H1 (cell line): Measurements from ENCODE around the gene SEPTIN5. TPM values are rescaled to one million over a fixed set of nuclear protein-coding genes. Genes with fewer than 3 reads are reported as not detected.

Experiments used
- CTCF ChIA-PET: fragments of 300-600 bp; sonication (Branson Sonifier 250); formaldehyde crosslinking; loops from one replicate; lab custom pipeline; 2021; ENCODE audit not compliant: partially characterized antibody; lab: Charles Lee
- POLR2A ChIA-PET: fragments of 300-600 bp; sonication (Branson Sonifier 250); formaldehyde crosslinking; loops from one replicate; lab custom pipeline; 2021; ENCODE audit warnings: inconsistent platforms; ENCODE audit not compliant: partially characterized antibody; lab: Charles Lee
- DNase-seq, 2 experiments: peaks; one replicate each; pipeline versions ENCODE4 v3.0.0 to v3.0.0-alpha.2; 2010 to 2022; ENCODE audit warnings: low spot score in 2 of 2, low read depth in 1 of 2, mixed read lengths in 1 of 2
- FAIRE-seq: peaks from 2 replicates; lab custom pipeline; 2011; peaks lifted over from hg19 to GRCh38; lab: Jason Lieb, UNC
- H2AFZ ChIP-seq: 2 replicates; pipeline ENCODE4 v1.8.1; 2012; ENCODE audit warnings: low read length, inconsistent platforms
- H2AK5ac ChIP-seq: 2 replicates; pipeline ENCODE4 v1.6.1; 2013; ENCODE audit warnings: low read depth, low read length
- H2BK120ac ChIP-seq: replicated peaks from 2 replicates; pipeline ENCODE3; 2013; ENCODE audit warnings: low read depth, low read length, inconsistent platforms
- H2BK12ac ChIP-seq: 2 replicates; pipeline ENCODE4 v1.6.1; 2013; ENCODE audit warnings: low read depth, low read length
- H2BK15ac ChIP-seq: 2 replicates; pipeline ENCODE4 v1.6.1; 2013; ENCODE audit warnings: low read length
- H2BK20ac ChIP-seq: 2 replicates; pipeline ENCODE4 v1.6.1; 2013; ENCODE audit warnings: low read length
- H2BK5ac ChIP-seq: 2 replicates; pipeline ENCODE4 v1.6.1; 2013; ENCODE audit warnings: low read depth, low read length
- H3K14ac ChIP-seq: 2 replicates; pipeline ENCODE4 v1.6.1; 2013; ENCODE audit warnings: inconsistent platforms; ENCODE audit not compliant: insufficient read length
- H3K18ac ChIP-seq: 2 replicates; pipeline ENCODE4 v1.6.1; 2013; ENCODE audit warnings: low read length; ENCODE audit errors: extremely low read depth
- H3K23ac ChIP-seq: 2 replicates; pipeline ENCODE4 v1.6.1; 2013; ENCODE audit warnings: inconsistent platforms; ENCODE audit not compliant: insufficient read length
- H3K23me2 ChIP-seq: 2 replicates; pipeline ENCODE4 v1.6.1; 2013; ENCODE audit warnings: low read depth, low read length
- H3K27ac ChIP-seq: 2 replicates; pipeline ENCODE4 v1.6.1; 2011; ENCODE audit warnings: low read depth, low read length, inconsistent platforms
- H3K27me3 ChIP-seq, 4 experiments: replicated peaks in 1 of 4; 1 replicate in 1 of 4; 2 replicates in 3 of 4; pipeline versions ENCODE4 v1.6.1 to v1.8.1; 2011 to 2013; ENCODE audit warnings: low read length in 3 of 4, mild to moderate bottlenecking in 3 of 4, inconsistent platforms in 2 of 4, mixed read lengths in 2 of 4, moderate library complexity in 1 of 4; ENCODE audit not compliant: control insufficient read depth in 3 of 4, insufficient read depth in 3 of 4; ENCODE audit errors: extremely low read depth in 1 of 4
- H3K36me3 ChIP-seq, 4 experiments: 2 replicates each; pipeline versions ENCODE4 v1.6.1 to v1.8.1; 2011 to 2013; ENCODE audit warnings: mild to moderate bottlenecking in 4 of 4, low read length in 3 of 4, moderate library complexity in 2 of 4, control low read depth in 1 of 4, inconsistent platforms in 1 of 4; ENCODE audit not compliant: insufficient read depth in 4 of 4, control insufficient read depth in 2 of 4
- H3K4ac ChIP-seq: replicated peaks from 2 replicates; pipeline ENCODE3; 2013; ENCODE audit warnings: low read length, low read depth, mixed read lengths, inconsistent platforms; ENCODE audit not compliant: insufficient read length
- H3K4me1 ChIP-seq, 4 experiments: replicated peaks in 1 of 4; 1 replicate in 1 of 4; 2 replicates in 3 of 4; pipeline versions ENCODE4 v1.6.1 to v1.8.1; 2011 to 2013; ENCODE audit warnings: low read length in 3 of 4, inconsistent platforms in 2 of 4, mixed read lengths in 1 of 4; ENCODE audit not compliant: insufficient read depth in 4 of 4, control insufficient read depth in 3 of 4
- H3K4me2 ChIP-seq, 2 experiments: 2 replicates each; pipeline versions ENCODE4 v1.6.1 to v1.8.1; 2011 to 2013; ENCODE audit warnings: low read depth in 2 of 2, low read length in 2 of 2, control low read depth in 1 of 2, inconsistent platforms in 1 of 2, mild to moderate bottlenecking in 1 of 2; ENCODE audit not compliant: insufficient read depth in 1 of 2
- H3K4me3 ChIP-seq, 4 experiments: fragments of 200-600, 300-600 bp in 1 of 4; sonication (generic), shearing (Covaris generic), sonication (Bioruptor Twin) in 1 of 4; 2 replicates each; pipeline versions ENCODE4 v1.5.1 to v1.8.1; 2011 to 2016; ENCODE audit warnings: low read length in 4 of 4, low read depth in 3 of 4, control low read depth in 2 of 4, inconsistent platforms in 2 of 4, mild to moderate bottlenecking in 2 of 4, mixed read lengths in 1 of 4, moderate library complexity in 1 of 4; ENCODE audit not compliant: insufficient read depth in 2 of 4; ENCODE audit errors: extremely low read depth in 1 of 4
- H3K56ac ChIP-seq: replicated peaks from 2 replicates; pipeline ENCODE3; 2013; ENCODE audit warnings: low read depth, mild to moderate bottlenecking, mixed read lengths, low read length, inconsistent platforms; ENCODE audit not compliant: insufficient read length
- H3K79me1 ChIP-seq: 2 replicates; pipeline ENCODE4 v1.6.1; 2013; ENCODE audit warnings: low read depth, low read length, control low read depth
- H3K79me2 ChIP-seq, 2 experiments: 2 replicates each; pipeline versions ENCODE4 v1.6.1 to v1.8.1; 2012 to 2013; ENCODE audit warnings: low read length in 2 of 2, mild to moderate bottlenecking in 2 of 2, inconsistent platforms in 1 of 2; ENCODE audit not compliant: insufficient read depth in 2 of 2, control insufficient read depth in 1 of 2
- H3K9ac ChIP-seq, 4 experiments: replicated peaks in 1 of 4; 1 replicate in 1 of 4; 2 replicates in 3 of 4; pipeline versions ENCODE4 v1.6.1 to v1.8.1; 2011 to 2013; ENCODE audit warnings: low read depth in 3 of 4, low read length in 3 of 4, control low read depth in 2 of 4, mild to moderate bottlenecking in 2 of 4, moderate library complexity in 2 of 4, inconsistent platforms in 1 of 4; ENCODE audit errors: extremely low read depth in 1 of 4
- H3K9me3 ChIP-seq, 2 experiments: 2 replicates each; pipeline versions ENCODE4 v1.6.1 to v1.8.1; 2012 to 2013; ENCODE audit warnings: mild to moderate bottlenecking in 2 of 2, moderate library complexity in 2 of 2, control low read depth in 1 of 2, inconsistent platforms in 1 of 2, low read depth in 1 of 2, low read length in 1 of 2, mixed read lengths in 1 of 2; ENCODE audit not compliant: insufficient read depth in 2 of 2
- H4K20me1 ChIP-seq, 2 experiments: replicated peaks in 1 of 2; 2 replicates each; pipeline versions ENCODE3 to v1.8.1; 2011 to 2013; ENCODE audit warnings: inconsistent platforms in 2 of 2, low read length in 2 of 2, mild to moderate bottlenecking in 1 of 2; ENCODE audit not compliant: insufficient read depth in 2 of 2, control insufficient read depth in 1 of 2
- H4K5ac ChIP-seq: 2 replicates; pipeline ENCODE4 v1.6.1; 2013; ENCODE audit warnings: low read length, low read depth, mixed read lengths, inconsistent platforms; ENCODE audit not compliant: insufficient read length
- H4K8ac ChIP-seq: 2 replicates; pipeline ENCODE4 v1.8.0; 2013; ENCODE audit warnings: mild to moderate bottlenecking, moderate library complexity, low read length, inconsistent platforms; ENCODE audit not compliant: insufficient read depth; ENCODE audit errors: extremely low read depth
- H4K91ac ChIP-seq: replicated peaks from 2 replicates; pipeline ENCODE3; 2013; ENCODE audit warnings: low read length, mixed read lengths, inconsistent platforms; ENCODE audit not compliant: insufficient read length
- CBX8 ChIP-seq: fragments of 300-800, 300-1000 bp; sonication (generic); IDR thresholded peaks from 2 replicates; pipeline ENCODE4 v1.7.1; 2016; ENCODE audit warnings: low read depth, low read length, borderline replicate concordance
- CTBP2 ChIP-seq: IDR thresholded peaks from 2 replicates; pipeline ENCODE4 v1.7.0; 2011; ENCODE audit warnings: borderline replicate concordance, mild to moderate bottlenecking, moderate library complexity, mixed read lengths, low read length; ENCODE audit not compliant: insufficient read depth, insufficient read length
- HDAC2 ChIP-seq, 2 experiments: fragments of 300-600 bp in 1 of 2; sonication (generic) in 1 of 2; IDR thresholded peaks; 2 replicates each; pipeline ENCODE4 v1.6.1; 2011 to 2012; ENCODE audit warnings: low read depth in 2 of 2, low read length in 2 of 2, mild to moderate bottlenecking in 2 of 2, moderate library complexity in 2 of 2, borderline replicate concordance in 1 of 2, inconsistent platforms in 1 of 2
- KDM1A ChIP-seq: fragments of 200-600, 300-600 bp; sonication (generic); IDR thresholded peaks from 2 replicates; pipeline ENCODE4 v1.7.1; 2016; ENCODE audit warnings: mild to moderate bottlenecking, low read length, borderline replicate concordance
- MAFK ChIP-seq: IDR thresholded peaks from 2 replicates; pipeline ENCODE4 v1.6.1; 2012; ENCODE audit warnings: low read depth, mild to moderate bottlenecking, improper control_type of control experiment, low read length
- RFX5 ChIP-seq: IDR thresholded peaks from 2 replicates; pipeline ENCODE4 v1.6.1; 2011; ENCODE audit warnings: low read depth, low read length, improper control_type of control experiment, borderline replicate concordance
- RNF2 ChIP-seq: fragments of 200-900, 300-1000 bp; sonication (generic); IDR thresholded peaks from 2 replicates; pipeline ENCODE4 v1.7.1; 2016; ENCODE audit warnings: borderline replicate concordance, low read depth, mild to moderate bottlenecking, antibody characterized with exemption, low read length; ENCODE audit not compliant: poor library complexity, severe bottlenecking; ENCODE audit errors: missing control alignments
- SIX5 ChIP-seq: IDR thresholded peaks from 2 replicates; pipeline ENCODE4 v1.6.1; 2011; ENCODE audit warnings: mild to moderate bottlenecking, low read depth, low read length
- SP1 ChIP-seq: IDR thresholded peaks from 2 replicates; pipeline ENCODE4 v1.6.1; 2011; ENCODE audit warnings: low read depth, low read length
- SP2 ChIP-seq: IDR thresholded peaks from 2 replicates; pipeline ENCODE4 v1.6.1; 2012; ENCODE audit warnings: mild to moderate bottlenecking, low read length, inconsistent platforms
- WGBS, 2 experiments: shearing (Covaris generic) in 1 of 2; methylation state at CpG; one replicate each; pipeline versions ENCODE4 v1.1.6 to v1.1.7; 2013 to 2015; ENCODE audit warnings: low lambda C conversion rate in 2 of 2, mixed read lengths in 2 of 2, inconsistent platforms in 1 of 2, low coverage in 1 of 2, missing lambda C conversion rate in 1 of 2; ENCODE audit not compliant: insufficient replicate concordance in 2 of 2, insufficient coverage in 1 of 2, insufficient read length in 1 of 2; ENCODE audit errors: extremely low coverage in 1 of 2, missing lambda C conversion rate in 1 of 2; 5-methylcytosine and 5-hydroxymethylcytosine counted together
- polyA plus RNA-seq, 7 experiments: library from polyadenylated mRNA; depleted of rRNA in 3 of 7; stranded (reverse) in 5 of 7; unstranded in 2 of 7; fragments of >200 nt in 5 of 7; fragments of 200-250 nt in 2 of 7; gene quantifications; 1 replicate in 5 of 7; 2 replicates in 1 of 7; 4 replicates in 1 of 7; pipeline versions ENCODE4 v1.2.1 to v1.2.3, GENCODE V29; 2011 to 2013; ENCODE audit warnings: missing spikeins in 2 of 7, mixed read lengths in 2 of 7
- total RNA-seq: library from RNA; stranded (reverse); fragmentation: NEBNext Ultra II Directional; extraction: Animal tissue kit (Norgen Biotek cat#: 25700); gene quantifications from 2 replicates; pipeline ENCODE4 v1.2.1, GENCODE V29; 2021

The SEPTIN5 gene
- total and polyA plus RNA-seq, 2 of the 8 experiments (the other 6 are each of a cell fraction or from before 2014, with no cell fraction given): 6.0 to 8.6 TPM

DNA sequence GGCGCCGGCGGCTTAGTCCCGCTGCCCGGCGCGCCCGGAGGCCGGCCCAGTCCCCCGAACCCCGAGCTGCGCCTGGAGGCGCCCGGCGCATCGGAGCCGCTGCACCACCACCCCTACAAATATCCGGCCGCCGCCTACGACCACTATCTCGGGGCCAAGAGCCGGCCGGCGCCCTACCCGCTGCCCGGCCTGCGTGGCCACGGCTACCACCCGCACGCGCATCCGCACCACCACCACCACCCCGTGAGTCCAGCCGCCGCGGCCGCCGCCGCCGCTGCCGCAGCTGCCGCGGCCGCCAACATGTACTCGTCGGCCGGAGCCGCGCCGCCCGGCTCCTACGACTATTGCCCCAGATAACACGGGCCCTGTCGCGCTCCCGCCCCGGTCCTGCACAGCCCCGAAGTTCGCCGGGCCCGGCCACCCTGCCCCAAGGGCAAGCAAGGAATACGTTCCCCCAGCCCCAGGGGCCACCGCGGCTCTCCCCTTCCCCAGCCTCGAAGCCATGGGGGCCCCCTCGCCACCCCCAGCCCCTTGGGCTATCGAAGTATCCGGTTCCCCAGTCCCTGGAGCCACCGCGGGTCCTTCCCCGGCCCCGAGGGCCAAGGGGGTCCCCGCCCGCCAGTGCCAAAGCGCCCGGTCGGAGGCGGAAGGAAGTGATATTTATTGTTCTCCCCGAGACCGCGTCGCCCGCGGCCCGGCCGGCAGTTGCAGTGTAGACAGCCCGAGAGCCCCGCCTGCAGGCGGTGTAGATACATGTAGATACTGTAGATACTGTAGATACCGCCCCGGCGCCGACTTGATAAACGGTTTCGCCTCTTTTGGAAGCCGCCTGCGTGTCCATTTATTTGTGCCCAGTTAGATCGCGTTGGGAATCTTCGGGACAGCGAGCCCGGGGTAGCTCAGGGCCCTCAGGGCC lies 52.5 kb downstream of the SEPTIN5 start:
- Histone ChIP-seq H4K91ac (no peak overlapping the region), H3K56ac (no peak overlapping the region), H3K18ac (no peak overlapping the region), H3K9ac (no peak overlapping the region), H3K79me2 (no peaks in the 10 kb centered on the region), H3K27me3 (peaks cover 79 to 95% (median 93%) of the 10 kb centered on the region in 4 experiments), H2BK15ac (no peak overlapping the region), H3K4ac (no peak overlapping the region), H3K79me1 (no peaks in the 10 kb centered on the region), H3K9me3 (no peaks in the 10 kb centered on the region), H2BK20ac (no peak overlapping the region), H3K23ac (no peak overlapping the region), H3K36me3 (peaks cover 0 to 3% (median 0%) of the 10 kb centered on the region in 4 experiments; a peak in 1 of 8 replicates), H2BK5ac (no peak overlapping the region), H2BK12ac (no peak overlapping the region), H4K8ac (peak overlapping the region; percentile 40; the same call in 1 of the 2 replicates), H4K5ac (no peak overlapping the region), H3K14ac (no peak overlapping the region), H3K4me2 (peak overlapping the region; percentile 61 to 62), H2BK120ac (no peak overlapping the region), H3K4me3 (peak overlapping the region in 2 of 4 experiments; percentile 6 to 44; a peak in 3 of 8 replicates), H2AFZ (no peak overlapping the region), H3K27ac (no peak overlapping the region), H4K20me1 (peaks cover 14 to 29% of the 10 kb centered on the region in 2 experiments), H3K23me2 (peaks cover 4% of the 10 kb centered on the region; the same call in 1 of the 2 replicates), H3K4me1 (peaks cover 0 to 45% (median 32%) of the 10 kb centered on the region in 4 experiments; a peak in 6 of 7 replicates), H2AK5ac (no peak overlapping the region)
- WGBS, 2 experiments: 8% methylated on average over 37 of the region's 103 CpGs; no CpG with 5 or more reads in 1 of the 2 experiments
- CTCF ChIA-PET: interaction anchor here (0.7 to 5.6 kb wide), 8 partner anchors 9 to 156 kb away, joined by 3 to 48 read pairs (median 3); no protein-coding TSS in a partner anchor
- peak in 1 of 2 experiments; percentile 87 for DNase-seq
- POLR2A ChIA-PET: interaction anchor here (1.6 to 3.1 kb wide), 2 partner anchors 10 to 11 kb away, joined by 4 to 21 read pairs; no protein-coding TSS in a partner anchor
- no peak for FAIRE-seq
- no peak for TF ChIP-seq MAFK
- TF ChIP-seq RFX5: no peak
- no peak for TF ChIP-seq CTBP2
- TF ChIP-seq KDM1A: peak; percentile 53; the same call in 1 of the 2 replicates
- no peak for TF ChIP-seq CBX8
- no peak for TF ChIP-seq SP2
- TF ChIP-seq SIX5: no peak
- no peak for TF ChIP-seq HDAC2 (IDR thresholded peaks at IDR 0.05; ENCODE audit: borderline replicate concordance in 1 of 2, low read depth in 2 of 2, low read length in 2 of 2)
- peak; percentile 88 for TF ChIP-seq RNF2
- TF ChIP-seq SP1: 0 out of 2 replicates have a peak, but pooled peaks have one; percentile 22
